OCI-LY1 (cell line): ENCODE data around the gene CPNE7.

Experiments used
- EZH2 ChIP-seq: fragments of 200-600 bp; sonication (generic), shearing (Covaris generic); IDR thresholded peaks from 2 replicates; pipeline ENCODE4 v1.8.0; 2017; ENCODE audit warnings: borderline replicate concordance, mixed run types, mild to moderate bottlenecking, antibody characterized with exemption, low read length, moderate library complexity, mixed read lengths
- TF ChIP-seq, protein P1 (sequence below): fragments of 200-600 bp; sonication (generic), shearing (Covaris generic); IDR thresholded peaks from 2 replicates; pipeline ENCODE4 v1.5.1; 2017; ENCODE audit warnings: mild to moderate bottlenecking, antibody characterized with exemption, low read length, moderate library complexity, mixed read lengths

DNA sequence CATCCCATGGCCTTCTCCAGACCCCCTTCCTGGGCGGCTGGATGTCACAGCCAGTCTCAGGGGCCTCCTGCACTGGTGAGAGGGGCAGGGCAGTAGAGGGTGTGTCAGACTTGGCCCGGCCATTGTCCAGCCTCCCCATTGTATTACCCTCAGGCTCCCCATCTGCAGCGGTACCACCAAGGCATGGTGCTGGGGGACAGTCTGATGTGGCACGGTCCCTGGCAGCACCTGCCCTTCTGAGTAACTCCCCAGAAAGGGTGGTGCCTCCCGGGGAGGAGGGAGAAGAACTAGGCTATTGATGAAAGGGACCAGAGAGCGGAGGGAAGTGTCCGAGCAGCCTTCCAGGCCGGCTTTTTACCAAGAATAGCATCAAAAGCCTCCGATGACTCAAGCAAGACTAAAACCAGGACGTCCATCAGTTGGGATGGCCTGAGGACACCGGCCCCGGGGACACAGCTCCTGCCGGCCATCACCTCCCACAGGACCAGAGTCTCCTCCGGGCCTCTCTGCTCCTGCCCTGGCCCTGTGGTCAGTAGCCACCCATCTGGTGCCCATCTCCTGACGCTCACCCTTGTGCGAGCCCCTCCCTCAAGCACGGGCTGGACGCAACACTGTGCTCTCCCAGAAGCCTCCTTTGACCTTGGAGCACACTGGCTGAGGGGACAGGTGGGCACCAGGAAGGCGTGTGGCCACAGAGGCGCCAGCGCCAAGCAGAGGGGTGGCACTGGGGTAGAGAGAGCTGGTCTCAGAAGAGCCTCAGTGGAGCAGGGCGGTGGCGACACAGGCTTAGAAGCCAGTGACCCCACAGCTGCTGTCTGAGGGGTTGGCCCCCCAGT is 5.8 kb upstream of the CPNE7 start:
- TF ChIP-seq, protein P1, sequence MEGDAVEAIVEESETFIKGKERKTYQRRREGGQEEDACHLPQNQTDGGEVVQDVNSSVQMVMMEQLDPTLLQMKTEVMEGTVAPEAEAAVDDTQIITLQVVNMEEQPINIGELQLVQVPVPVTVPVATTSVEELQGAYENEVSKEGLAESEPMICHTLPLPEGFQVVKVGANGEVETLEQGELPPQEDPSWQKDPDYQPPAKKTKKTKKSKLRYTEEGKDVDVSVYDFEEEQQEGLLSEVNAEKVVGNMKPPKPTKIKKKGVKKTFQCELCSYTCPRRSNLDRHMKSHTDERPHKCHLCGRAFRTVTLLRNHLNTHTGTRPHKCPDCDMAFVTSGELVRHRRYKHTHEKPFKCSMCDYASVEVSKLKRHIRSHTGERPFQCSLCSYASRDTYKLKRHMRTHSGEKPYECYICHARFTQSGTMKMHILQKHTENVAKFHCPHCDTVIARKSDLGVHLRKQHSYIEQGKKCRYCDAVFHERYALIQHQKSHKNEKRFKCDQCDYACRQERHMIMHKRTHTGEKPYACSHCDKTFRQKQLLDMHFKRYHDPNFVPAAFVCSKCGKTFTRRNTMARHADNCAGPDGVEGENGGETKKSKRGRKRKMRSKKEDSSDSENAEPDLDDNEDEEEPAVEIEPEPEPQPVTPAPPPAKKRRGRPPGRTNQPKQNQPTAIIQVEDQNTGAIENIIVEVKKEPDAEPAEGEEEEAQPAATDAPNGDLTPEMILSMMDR: no peak
- no peak for TF ChIP-seq EZH2
